Tibial nerve (tissue), 4 donors: ENCODE data around the gene MLC1.

Experiments used
- EP300 ChIP-seq, 2 donors: sonication (generic); formaldehyde crosslinking; IDR thresholded peaks; one replicate each; pipeline ENCODE4 v1.6.1; 2017; ENCODE audit warnings: antibody characterized with exemption in 2 of 2, mild to moderate bottlenecking in 1 of 2
- POLR2A ChIP-seq, 2 donors: fragments of 450-650 bp; IDR thresholded peaks; one replicate each; pipeline ENCODE4 v1.6.1; 2017; ENCODE audit warnings: antibody characterized with exemption in 2 of 2, mild to moderate bottlenecking in 2 of 2, moderate library complexity in 2 of 2
- TF ChIP-seq, protein P1 (sequence below), 5 experiments: fragments of 200-600 bp in 3 of 5; fragments of 450-650 bp in 2 of 5; sonication (generic) in 3 of 5; IDR thresholded peaks; one replicate each; pipeline ENCODE4 v1.5.1; 2016 to 2019; ENCODE audit warnings: antibody characterized with exemption in 5 of 5, mild to moderate bottlenecking in 3 of 5, moderate library complexity in 2 of 5

DNA sequence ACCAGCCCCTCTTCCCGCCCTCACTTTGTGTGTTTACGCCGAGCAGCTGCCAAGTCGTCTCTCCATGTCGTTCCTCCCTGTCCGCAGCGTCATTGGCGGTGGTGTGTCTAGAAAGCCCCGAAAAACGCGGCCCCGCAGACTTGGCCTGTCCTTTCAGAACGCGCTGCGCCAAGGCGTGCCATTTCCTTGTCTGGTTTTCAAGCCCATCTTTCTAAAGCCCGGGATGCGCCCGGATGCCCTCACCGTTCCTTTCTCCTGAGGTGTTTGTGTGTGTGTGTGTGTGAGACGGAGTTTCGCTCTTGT is 5.1 kb upstream of the MLC1 start:
- TF ChIP-seq, protein P1, sequence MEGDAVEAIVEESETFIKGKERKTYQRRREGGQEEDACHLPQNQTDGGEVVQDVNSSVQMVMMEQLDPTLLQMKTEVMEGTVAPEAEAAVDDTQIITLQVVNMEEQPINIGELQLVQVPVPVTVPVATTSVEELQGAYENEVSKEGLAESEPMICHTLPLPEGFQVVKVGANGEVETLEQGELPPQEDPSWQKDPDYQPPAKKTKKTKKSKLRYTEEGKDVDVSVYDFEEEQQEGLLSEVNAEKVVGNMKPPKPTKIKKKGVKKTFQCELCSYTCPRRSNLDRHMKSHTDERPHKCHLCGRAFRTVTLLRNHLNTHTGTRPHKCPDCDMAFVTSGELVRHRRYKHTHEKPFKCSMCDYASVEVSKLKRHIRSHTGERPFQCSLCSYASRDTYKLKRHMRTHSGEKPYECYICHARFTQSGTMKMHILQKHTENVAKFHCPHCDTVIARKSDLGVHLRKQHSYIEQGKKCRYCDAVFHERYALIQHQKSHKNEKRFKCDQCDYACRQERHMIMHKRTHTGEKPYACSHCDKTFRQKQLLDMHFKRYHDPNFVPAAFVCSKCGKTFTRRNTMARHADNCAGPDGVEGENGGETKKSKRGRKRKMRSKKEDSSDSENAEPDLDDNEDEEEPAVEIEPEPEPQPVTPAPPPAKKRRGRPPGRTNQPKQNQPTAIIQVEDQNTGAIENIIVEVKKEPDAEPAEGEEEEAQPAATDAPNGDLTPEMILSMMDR (IDR thresholded peaks at IDR 0.05) = no peak
- TF ChIP-seq POLR2A (IDR thresholded peaks at IDR 0.05) (no peak), EP300 (IDR thresholded peaks at IDR 0.05) (no peak)
